ENCODE measurements around the gene RFPL2.
"Not testable (repeated sequence)": the region's sequence is repeated elsewhere in the genome, so short reads cannot be mapped to it uniquely, and the experiment has no call there.

Gene RFPL2

GRCh38 chr22:32164075-32164860 lies 40.6 kb downstream of the RFPL2 start:
- DNase-seq (ENCODE audit: low spot score), result no peak

DNA sequence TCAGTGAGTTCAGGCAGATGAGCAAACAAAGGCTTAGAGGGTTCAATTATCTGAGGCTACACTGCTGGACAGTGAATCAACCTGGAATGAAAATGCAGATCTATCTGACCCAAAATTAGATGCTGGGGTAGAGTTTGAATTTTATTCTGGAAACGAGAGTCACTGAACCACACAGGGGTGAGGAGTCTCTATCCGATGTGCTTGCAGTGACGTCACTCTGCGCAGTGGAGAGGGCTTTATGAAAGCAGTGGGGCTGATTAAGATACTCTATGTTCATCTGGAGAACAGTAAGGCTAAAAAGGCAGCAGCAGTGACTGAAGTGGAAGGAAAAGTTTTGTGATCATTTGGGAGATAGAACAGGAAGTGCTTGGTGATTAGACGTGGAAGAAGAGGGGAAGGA lies 44.5 kb downstream of the RFPL2 start:
- DNase-seq (ENCODE audit: low spot score), result not testable (repeated sequence)

DNA sequence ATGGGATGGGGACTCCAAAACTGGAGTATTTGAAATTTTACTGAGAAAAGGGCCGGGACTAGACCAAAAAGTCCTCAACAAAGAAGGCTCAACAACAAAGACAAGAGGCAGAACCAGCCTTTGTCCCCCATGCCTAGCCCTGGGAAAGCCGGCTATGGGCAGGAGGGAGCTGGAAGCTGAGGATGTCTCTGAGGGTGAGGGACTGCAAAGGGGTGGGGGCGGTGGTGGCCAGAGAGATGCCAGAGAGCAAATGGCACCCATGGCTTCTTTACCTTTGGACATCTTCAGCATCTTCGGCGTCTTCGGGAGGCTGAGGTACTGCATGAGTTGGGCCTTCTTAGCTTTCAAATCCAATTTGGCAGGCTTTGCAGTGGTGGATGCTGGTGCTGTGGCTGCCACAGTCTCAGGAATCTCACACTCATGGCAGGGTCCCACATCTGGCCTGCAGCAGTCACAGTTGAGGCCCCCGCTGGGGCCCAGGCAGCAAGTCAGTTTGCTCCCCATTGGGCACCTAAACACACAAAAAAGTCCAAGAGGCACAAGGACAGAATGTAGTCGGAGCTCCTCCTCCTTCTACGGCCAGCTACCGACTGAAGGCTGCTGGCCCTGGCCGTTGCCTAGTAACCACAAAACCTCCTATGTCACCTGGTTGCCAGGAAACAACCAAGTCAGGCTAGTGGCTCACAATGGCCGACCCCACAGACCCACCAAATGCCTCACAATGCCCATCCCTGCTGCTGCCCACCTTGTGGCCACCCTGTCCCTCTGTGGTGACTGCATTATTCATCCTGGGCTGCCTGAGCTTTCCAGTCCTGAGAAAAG lies 46.0 kb downstream of the RFPL2 start, which contains the start of gene C22orf42:
Gene C22orf42, minus strand, starts transcription at position 592 of the 822 bp plus-strand sequence. Its CDS starts 88 bp downstream, at position 504.
- no peak for DNase-seq (ENCODE audit: low spot score)

DNA sequence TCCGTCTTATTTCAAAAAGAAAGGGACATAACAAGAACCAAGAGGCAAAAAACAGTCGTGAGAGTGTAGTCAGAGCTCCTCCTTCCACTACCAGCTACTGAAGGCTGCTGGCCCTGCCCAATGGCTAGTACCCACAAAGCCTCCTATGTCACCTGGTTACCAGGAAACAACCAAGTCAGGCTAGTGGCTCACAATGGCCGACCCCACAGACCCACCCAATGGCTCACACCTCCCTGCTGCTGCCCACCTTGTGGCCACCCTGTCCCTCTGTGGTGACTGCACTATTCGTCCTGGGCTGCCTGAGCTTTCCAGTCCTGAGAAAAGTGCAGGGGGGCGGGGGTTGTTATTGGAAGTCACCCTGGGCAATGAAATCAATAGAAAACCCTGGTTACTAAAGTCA lies 47.2 kb downstream of the RFPL2 start:
- not testable (repeated sequence) for DNase-seq (ENCODE audit: low spot score)

GRCh38 chr22:32154727-32155126 lies 50.1 kb downstream of the RFPL2 start:
- DNase-seq (ENCODE audit: low spot score), result not testable (repeated sequence)

GRCh38 chr22:32151641-32152040 lies 53.2 kb downstream of the RFPL2 start:
- not testable (repeated sequence) for DNase-seq (ENCODE audit: low spot score)

DNA sequence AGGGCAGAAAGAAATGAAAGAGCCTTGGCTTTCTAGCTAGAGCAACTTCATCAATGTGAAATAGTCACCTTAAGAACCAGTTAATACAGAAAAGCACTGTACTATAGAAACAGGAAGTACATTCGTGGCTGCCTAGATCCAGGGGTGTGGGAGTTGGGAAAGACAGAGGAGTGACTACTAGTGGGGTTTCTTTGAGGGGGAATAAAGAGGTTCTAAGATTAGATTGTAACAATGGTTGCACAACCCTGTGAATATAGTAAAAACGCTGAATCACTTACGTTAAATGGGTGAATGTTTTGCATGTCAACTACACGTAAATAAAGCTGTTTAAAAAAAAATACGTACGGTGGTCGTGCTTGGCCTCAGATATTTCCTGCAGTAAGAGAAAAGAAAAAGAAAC lies 54.2 kb downstream of the RFPL2 start:
- not testable (repeated sequence) for DNase-seq (ENCODE audit: low spot score)

- peak; percentile 18 for DNase-seq (ENCODE audit: low spot score)
Measured at GRCh38 chr22:32148372-32148771, 56.5 kb downstream of the RFPL2 start.

GRCh38 chr22:32147128-32147527 lies 57.7 kb downstream of the RFPL2 start:
- not testable (repeated sequence) for DNase-seq (ENCODE audit: low spot score)

DNA sequence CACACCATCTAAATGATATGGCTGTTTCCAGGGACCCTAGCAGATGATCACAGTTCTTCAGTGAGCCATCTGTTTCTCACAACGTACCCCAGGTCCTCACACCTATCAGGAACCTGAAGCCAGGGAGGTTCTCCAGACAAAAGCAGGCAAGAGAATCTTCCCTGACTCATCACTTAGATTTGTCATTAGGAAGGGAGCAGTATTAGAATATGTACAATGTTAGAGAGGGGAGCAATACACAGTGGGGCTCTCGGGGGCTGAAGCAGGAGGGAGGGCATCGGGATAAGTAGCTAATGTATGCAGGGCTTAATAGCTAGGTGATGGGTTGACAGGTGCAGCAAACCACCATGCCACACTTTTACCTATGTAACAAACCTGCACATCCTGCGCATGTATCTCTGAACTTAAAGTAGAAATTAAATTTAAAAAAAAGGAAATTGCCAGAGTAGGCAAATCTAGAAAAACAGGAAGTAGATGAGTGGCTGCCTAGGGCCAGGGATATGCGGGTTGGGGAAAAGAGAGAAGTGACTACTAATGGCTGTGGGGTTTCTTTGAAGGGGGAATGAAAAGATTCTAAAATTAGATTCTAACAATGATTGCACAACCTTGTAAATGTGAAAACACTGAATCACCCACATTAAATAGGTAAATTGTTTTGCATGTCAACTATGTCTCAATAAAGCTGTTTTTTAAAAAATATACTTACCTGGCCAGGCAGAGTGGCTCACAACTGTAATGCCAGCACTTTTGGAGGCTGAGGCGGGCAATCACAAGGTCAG lies 60.2 kb downstream of the RFPL2 start:
- peak; percentile 30 for DNase-seq (ENCODE audit: low spot score)

DNA sequence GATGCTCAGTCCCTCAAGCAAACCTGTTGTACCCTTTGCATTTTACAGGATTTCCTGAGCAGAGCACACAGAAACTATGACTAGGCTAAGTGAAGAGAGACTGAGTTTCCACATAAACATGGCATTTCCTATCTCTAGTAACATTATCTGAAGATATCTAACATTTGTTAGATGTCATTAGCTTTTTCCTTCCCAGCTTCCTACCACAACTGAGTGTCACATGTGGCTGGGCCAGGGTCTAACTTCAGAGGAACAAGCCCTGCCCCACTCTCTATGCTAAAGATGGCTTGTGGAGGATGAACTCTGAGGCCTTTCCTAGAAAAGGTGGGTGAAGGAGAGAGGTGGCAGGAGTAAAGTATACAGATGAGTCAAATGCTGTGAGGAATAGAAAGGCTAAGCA lies 62.3 kb downstream of the RFPL2 start:
- DNase-seq (ENCODE audit: low spot score), result no peak

DNA sequence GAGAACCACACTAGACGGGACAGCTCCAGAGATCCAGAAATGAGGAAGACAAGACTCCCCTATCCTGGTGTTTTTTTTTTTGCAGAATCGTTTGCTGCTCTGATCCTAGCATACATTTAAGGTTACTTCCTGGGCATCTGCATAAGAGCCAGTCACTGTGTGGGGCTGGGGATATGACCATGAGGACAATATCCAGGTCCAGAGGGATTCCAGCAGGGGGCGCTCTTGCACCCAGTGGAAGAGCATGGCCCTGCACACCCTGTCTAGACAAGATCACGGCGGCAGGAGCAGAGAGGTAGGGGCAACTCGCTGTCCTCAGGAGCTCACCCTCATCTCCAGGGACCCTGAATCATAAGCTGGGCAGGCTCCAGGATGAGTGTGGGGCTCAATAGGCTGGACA lies 64.2 kb downstream of the RFPL2 start:
- not testable (repeated sequence) for DNase-seq (ENCODE audit: low spot score)
